Mucosa of stomach (tissue), 1 donor: ENCODE measurements around the gene NOP9.

Experiments used
- H3K27me3 ChIP-seq: one replicate; pipeline ENCODE4 v1.7.0; 2013; ENCODE audit warnings: mild to moderate bottlenecking, low read length; ENCODE audit not compliant: control insufficient read depth, insufficient read depth
- H3K36me3 ChIP-seq: one replicate; pipeline ENCODE4 v1.7.0; 2013; ENCODE audit warnings: low read length; ENCODE audit not compliant: control insufficient read depth, insufficient read depth
- H3K4me1 ChIP-seq: one replicate; pipeline ENCODE4 v1.7.0; 2013; ENCODE audit warnings: mild to moderate bottlenecking, low read length; ENCODE audit not compliant: control insufficient read depth, insufficient read depth
- H3K4me3 ChIP-seq: one replicate; pipeline ENCODE4 v1.7.0; 2013; ENCODE audit warnings: low read length
- H3K9ac ChIP-seq: one replicate; pipeline ENCODE4 v1.7.0; 2013; ENCODE audit warnings: mild to moderate bottlenecking, low read length, moderate library complexity
- H3K9me3 ChIP-seq: one replicate; pipeline ENCODE4 v1.7.0; 2013; ENCODE audit warnings: mild to moderate bottlenecking, low read length, moderate library complexity; ENCODE audit not compliant: control insufficient read depth
- donor health status: Pancreatic carcinoma.

Gene NOP9

GRCh38 chr14:24356208-24356607 is 56.6 kb downstream of the NOP9 start:
- H3K9ac ChIP-seq: no peak overlapping the region
- no peaks in the 10 kb centered on the region for H3K36me3 ChIP-seq
- H3K4me1 ChIP-seq: peaks cover 19% of the 10 kb centered on the region
- no peak overlapping the region for H3K4me3 ChIP-seq
- H3K9me3 ChIP-seq: no peaks in the 10 kb centered on the region
- H3K27me3 ChIP-seq: no peaks in the 10 kb centered on the region
